ENCODE measurements around the gene CDYL2. TPM values are rescaled to one million over a fixed set of nuclear protein-coding genes. Genes with fewer than 3 reads are reported as not detected.

The CDYL2 gene
- total RNA-seq, 1 experiment from 2014 or later = 1.1 TPM

- no peak for DNase-seq (ENCODE audit: low spot score)
Observed at GRCh38 chr16:80707686-80708085, 96.7 kb downstream of the CDYL2 start.

DNA sequence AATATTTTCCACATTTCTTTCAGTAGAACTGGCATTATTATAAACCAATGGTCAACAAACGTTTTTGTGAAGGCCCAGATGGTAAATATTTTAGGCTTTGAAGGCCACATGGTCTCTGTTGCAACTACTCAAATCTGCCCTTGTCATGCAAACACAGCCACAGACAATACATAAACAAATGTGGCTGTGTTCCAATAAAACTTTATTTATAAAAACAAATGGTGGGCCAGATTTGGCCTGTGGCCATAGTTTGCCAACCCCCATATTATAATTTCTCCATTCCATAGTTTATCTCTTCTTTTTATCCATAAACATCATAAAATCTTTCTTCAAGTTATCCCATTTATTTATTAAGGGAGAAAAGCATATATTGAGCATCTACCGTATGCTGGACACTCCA lies 98.8 kb downstream of the CDYL2 start:
- DNase-seq (ENCODE audit: low spot score) = no peak

DNA sequence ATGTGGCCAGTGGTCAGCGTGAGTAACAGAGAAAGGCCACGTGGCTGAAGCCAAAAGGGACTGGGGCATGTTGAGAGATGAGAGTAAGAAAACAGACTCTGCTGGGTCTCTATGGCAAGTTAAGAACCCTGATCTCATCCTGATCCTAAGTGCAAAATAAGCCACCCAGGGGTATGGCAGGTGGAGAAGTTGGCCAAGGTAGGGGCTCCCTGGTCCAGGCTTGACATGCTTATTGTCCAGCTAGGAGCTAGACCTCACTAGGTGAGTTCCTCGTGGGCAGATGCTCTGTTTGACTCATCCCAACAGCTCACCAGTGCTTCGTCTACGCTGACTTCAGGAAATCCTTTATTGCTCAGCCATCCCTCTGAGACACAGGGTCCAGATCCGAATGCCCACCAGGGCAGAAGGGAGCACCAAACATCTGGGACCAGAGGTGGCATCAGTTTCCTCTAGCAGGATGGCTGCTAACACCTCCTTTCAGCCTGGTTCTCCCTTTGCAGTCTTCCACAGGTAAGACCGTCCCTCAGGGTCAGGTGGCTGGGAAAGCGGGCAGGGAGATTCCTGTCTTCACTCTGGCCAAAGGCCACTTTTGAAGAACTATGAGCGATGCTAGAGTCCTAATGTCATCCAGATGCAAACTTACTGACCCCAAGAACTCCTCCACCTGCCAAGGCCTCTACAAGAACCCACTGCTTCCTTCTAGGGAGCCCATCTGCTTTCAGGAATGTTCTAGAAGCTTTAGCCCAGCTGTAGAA lies 99.5 kb downstream of the CDYL2 start:
- no peak for DNase-seq (ENCODE audit: low spot score)

DNA sequence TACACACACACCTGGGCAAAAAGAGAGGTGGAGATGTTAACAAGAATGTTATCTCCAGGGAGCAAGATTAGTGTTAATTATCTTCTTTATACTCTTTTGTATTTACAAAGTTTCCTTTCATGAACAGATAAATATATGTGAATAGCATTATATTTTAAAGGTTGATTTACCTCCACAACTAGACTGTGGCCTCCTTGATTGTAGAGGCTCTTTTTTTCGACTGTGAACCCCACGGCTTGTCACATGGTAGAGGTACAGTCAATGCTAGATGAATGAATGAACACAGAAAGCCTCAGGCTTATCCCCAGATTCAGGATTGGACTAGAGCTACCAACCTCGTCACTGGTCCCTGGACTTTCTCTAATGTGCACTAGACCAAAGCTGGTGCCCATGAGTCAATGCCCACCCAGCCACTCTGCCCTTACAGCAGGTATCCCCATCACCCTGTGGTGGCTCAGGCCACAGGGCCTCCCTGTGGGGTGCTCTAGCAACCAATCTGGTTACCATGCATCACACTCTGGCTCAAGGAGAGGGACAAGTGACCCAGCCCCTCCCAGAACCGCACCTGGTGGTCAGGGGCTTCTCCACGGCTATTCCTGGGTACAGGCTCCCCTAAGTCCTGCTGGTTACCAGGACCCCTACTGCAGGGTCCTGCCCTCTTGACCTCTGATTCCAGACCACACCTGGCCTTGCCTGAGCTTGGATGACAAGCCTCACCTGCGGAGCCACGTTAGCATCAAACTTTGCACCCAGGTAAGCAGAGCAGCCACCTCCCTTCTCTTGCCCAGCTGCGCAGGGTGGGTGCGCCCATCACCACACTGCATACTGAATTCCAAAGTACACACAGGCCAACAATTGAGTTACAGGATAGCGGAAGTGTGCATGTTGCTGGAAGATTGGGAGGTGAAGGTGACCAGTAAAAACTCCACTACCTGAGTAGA lies 101.0 kb downstream of the CDYL2 start:
- no peak for DNase-seq (ENCODE audit: low spot score)

- DNase-seq (ENCODE audit: low spot score) = no peak
Observed at GRCh38 chr16:80702696-80703095, 101.7 kb downstream of the CDYL2 start.

- no peak for DNase-seq (ENCODE audit: low spot score)
Observed at GRCh38 chr16:80700558-80700957, 103.8 kb downstream of the CDYL2 start.

DNA sequence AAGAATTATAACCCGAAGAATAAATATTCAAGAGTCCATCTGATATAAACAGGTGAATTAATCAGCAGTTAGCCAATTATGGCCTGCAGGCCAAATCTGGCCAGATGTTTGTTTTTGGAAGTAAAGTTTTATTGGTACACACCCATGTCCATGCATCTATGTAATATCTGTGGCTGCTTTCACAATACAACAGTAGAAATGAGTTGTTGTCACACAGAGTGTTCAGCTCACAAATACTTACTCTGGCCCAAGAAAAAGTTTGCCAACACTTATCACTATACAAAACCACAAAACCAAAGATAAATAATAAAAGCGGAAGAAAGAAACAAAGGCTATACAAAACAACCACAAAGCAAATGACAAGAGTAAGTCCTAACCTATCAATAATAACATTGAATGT lies 109.4 kb downstream of the CDYL2 start:
- DNase-seq (ENCODE audit: low spot score) = no peak

DNA sequence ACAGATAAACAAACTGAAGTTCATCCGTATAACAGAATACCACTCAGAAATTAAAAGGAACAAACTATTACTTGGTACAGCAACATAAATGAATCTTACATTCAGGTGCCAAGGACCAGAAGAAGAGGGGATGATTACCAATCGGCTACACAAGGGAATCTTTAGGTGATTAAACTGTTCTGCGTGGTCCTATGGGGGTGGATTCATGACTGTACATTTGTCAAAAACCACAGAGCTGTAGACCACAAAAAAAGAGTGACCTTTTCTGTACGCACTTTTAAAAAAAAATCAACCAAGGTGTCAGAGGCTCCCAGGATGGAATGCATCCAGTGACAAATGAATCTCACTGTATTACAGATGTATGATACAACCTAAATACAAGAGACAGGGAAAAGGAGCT lies 110.8 kb downstream of the CDYL2 start:
- no peak for DNase-seq (ENCODE audit: low spot score)

GRCh38 chr16:80692270-80692669 lies 112.1 kb downstream of the CDYL2 start:
- no peak for DNase-seq (ENCODE audit: low spot score)

GRCh38 chr16:80691111-80691741 lies 113.2 kb downstream of the CDYL2 start:
- DNase-seq (ENCODE audit: low spot score) = no peak

DNA sequence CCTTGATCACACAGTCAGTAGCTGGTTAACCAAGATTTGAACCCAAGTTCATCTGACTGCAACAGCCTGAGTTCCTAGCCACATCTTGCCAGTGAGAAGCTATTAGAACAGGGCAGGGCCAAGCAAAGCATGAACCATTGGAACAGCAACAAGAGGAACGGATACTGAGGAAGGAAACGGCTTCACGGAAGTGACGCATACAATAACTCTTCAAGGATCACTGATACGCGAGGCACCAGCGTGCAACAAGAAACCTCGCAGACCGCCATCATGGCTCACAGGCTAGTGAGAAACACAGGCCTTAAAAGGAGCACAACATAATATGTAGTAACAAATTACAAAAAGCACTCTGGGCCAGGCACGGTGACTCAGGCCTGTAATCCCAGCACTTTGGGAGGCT lies 114.9 kb downstream of the CDYL2 start:
- no peak for DNase-seq (ENCODE audit: low spot score)

DNA sequence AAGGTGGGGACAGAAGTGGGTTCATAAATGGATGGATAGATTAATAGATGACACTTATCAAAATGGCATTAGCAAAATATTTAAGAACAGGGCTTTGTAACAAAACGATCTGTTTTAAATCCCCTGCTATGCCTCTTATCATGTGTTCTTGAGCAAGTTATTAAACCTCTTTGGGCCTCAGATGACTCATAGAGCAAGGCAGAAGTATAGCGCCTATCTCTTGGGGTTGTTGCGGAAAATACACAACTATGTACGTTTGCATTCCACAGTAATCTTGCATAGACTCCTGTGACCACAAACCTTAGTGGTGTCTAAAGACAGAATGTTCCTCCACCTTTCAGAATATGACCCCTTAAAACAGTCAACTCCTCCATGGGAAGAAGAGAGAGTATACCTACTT lies 116.8 kb downstream of the CDYL2 start:
- no peak for DNase-seq (ENCODE audit: low spot score)

GRCh38 chr16:80684906-80685305 lies 119.5 kb downstream of the CDYL2 start:
- DNase-seq (ENCODE audit: low spot score) = no peak

GRCh38 chr16:80684136-80684765 lies 120.1 kb downstream of the CDYL2 start:
- no peak for DNase-seq (ENCODE audit: low spot score)

GRCh38 chr16:80683646-80684045 lies 120.8 kb downstream of the CDYL2 start:
- no peak for DNase-seq (ENCODE audit: low spot score)

GRCh38 chr16:80682421-80683070 lies 121.9 kb downstream of the CDYL2 start:
- DNase-seq (ENCODE audit: low spot score) = no peak

- no peak for DNase-seq (ENCODE audit: low spot score)
Observed at GRCh38 chr16:80681436-80681835, 123.0 kb downstream of the CDYL2 start.

- DNase-seq (ENCODE audit: low spot score) = no peak
Observed at GRCh38 chr16:80680839-80681238, 123.6 kb downstream of the CDYL2 start.

GRCh38 chr16:80680046-80680445 lies 124.4 kb downstream of the CDYL2 start:
- no peak for DNase-seq (ENCODE audit: low spot score)

DNA sequence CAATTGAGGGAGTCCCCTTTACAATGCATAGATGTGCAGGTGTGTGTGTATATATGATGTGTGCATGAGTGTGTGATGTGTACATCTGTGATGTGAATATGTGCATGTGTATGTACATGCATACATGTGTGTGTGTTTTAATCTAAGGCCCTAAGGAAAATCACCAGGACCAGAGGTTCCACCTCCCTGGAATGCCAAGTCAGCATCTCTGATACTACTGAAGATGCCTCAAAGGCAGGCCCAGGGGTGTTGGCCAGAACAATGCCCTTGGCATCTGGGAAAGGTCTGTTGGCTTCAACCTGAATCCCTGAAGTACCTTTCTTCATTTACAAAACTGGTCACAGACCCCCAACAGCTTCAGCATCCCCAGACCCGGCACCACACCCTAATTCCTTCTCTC lies 129.5 kb downstream of the CDYL2 start:
- DNase-seq (ENCODE audit: low spot score) = no peak

DNA sequence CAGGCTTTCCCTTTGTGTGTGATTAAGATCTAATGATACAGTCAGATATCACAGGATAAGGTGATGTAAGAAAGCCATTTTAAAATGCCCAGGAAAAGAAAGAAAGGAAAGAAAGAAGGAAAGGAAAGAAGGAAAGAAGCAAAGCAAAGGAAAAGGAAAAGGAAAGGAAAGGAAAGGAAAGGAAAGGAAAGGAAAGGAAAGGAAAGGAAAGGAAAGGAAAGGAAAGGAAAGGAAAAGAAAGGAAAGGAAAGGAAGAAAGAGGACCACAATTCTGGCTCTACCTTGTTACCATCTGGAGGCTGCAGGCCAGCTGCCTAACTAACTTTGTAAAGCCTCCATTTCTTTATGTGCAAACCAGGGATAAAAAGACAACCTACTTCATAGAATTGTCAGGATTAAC lies 132.0 kb downstream of the CDYL2 start:
- DNase-seq (ENCODE audit: low spot score) = no peak
